GM10266 (cell line): Measurements from ENCODE around the gene UBXN6.

ENCODE experiments used
- DNase-seq: peaks from one replicate; pipeline ENCODE4 v3.0.0; 2012; ENCODE audit errors: extremely low spot score
- CTCF ChIP-seq: IDR thresholded peaks from 2 replicates; pipeline ENCODE4 v1.5.1; 2012; ENCODE audit warnings: mild to moderate bottlenecking, low read depth; ENCODE audit not compliant: control insufficient read depth, insufficient read depth; ENCODE audit errors: missing control alignments

The UBXN6 gene

GRCh38 chr19:4423416-4424126, 34.0 kb downstream of the UBXN6 start:
- no peak for DNase-seq
- TF ChIP-seq CTCF: no peak

DNA sequence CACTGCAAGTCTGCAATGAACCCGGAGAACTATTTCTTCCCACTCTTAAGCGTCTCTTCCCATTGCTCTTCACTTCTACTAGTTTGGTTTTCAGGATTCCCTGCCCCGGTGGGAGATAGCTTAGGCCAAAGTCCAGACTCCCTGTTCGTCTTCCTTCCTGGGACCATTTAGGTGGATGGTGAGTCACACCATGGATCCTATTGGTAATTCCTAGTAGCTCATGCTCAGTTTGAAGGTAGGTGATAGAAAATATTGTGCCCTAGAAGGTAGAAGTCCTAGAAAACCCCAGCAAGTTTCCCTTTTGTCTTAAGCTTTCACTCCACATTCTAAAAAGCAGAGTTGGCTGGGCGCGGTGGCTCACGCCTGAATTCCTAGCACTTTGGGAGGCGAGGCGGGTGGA, 41.3 kb downstream of the UBXN6 start:
- no peak for TF ChIP-seq CTCF
- DNase-seq: no peak

DNA sequence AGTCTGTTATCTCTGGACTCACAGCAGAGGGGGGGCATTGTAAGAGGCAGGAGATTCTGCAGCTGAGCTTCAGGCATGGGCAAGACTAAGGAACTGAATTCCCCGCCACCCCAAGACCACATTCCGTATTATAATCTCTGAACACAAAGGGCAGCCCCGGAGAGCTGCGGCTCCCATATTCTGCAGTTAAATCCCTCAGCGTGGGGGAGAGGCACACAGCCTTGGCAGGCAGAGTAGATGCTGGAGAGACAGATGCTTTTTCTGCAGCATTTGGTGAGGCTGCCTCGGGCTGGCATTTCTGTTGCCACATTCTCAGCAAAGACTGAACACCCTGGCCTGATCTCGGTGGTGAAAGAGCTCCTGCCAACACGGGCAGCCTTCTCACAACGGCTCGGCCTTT, 42.2 kb downstream of the UBXN6 start:
- no peak for TF ChIP-seq CTCF
- DNase-seq: no peak

DNA sequence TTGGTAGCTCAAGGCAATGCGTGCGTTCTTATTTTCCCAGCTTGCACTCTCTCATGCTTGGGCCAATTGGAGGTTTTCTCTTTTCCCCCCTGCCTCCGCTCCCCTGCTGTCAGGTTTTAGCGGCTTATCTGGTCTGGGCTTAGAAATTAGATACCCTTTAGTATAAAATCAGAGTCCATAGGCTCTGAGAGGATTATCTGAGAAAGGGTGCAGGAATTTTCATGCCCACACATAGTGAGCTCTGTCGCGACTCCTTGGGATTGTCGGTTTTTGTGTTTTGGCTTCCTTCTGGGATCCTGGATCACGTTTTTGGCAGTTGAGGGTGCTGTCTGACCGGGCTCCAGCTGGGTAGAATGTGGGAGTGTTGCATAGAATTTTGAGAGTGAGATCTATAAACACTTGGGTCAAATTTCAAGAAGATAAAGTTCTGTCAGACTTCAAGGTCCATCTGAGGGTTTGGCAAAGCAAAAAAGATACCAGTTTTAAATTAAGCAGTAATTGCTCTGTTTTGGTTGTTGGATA, 42.7 kb downstream of the UBXN6 start:
- DNase-seq: no peak
- no peak for TF ChIP-seq CTCF

DNA sequence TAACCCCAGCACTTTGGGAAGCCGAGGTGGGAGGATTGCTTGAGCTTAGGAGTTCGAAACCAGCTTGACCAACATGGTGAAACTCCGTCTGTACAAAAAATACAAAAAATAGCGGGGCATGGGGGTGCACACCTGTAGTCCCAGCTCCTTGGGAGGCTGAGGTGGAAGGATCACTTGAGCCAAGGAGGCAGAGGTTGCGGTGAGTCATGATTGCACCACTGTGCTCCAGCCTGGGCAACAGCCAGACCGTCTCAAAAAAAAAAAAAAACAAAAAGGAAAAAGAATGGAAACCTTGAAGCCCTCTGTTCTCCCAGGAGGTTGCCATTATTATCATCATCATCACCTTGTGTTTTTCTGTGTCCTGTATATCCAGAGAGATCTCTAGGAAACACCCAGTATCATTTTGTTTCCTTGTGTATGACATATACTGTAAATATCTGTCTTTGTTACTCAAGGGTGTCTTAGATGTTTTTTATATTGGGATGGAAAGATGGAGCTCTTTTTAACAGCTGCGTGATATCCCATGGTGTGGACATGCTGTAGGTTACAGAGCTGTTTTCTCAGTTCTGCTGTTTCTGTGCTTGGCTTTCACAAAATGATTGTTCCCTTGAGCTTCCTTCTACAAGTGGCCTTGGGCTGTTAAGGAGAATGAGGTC, 43.3 kb downstream of the UBXN6 start:
- no peak for DNase-seq
- no peak for TF ChIP-seq CTCF

GRCh38 chr19:4413588-4413987, 44.0 kb downstream of the UBXN6 start:
- TF ChIP-seq CTCF: no peak
- no peak for DNase-seq
